ENCODE results near the gene NELFB.

GRCh38 chr9:137225699-137226331, 29.3 kb upstream of the NELFB start:
- TF ChIP-seq POLR2A (IDR thresholded peaks at IDR 0.05): no peak
- TF ChIP-seq, protein P1, sequence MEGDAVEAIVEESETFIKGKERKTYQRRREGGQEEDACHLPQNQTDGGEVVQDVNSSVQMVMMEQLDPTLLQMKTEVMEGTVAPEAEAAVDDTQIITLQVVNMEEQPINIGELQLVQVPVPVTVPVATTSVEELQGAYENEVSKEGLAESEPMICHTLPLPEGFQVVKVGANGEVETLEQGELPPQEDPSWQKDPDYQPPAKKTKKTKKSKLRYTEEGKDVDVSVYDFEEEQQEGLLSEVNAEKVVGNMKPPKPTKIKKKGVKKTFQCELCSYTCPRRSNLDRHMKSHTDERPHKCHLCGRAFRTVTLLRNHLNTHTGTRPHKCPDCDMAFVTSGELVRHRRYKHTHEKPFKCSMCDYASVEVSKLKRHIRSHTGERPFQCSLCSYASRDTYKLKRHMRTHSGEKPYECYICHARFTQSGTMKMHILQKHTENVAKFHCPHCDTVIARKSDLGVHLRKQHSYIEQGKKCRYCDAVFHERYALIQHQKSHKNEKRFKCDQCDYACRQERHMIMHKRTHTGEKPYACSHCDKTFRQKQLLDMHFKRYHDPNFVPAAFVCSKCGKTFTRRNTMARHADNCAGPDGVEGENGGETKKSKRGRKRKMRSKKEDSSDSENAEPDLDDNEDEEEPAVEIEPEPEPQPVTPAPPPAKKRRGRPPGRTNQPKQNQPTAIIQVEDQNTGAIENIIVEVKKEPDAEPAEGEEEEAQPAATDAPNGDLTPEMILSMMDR (IDR thresholded peaks at IDR 0.05): no peak

All from thyroid gland (tissue), 4 donors.